Glomerular visceral epithelial cell (primary cell): ENCODE results near the gene ABCB8.
"Not testable (repeated sequence)": the region's sequence is repeated elsewhere in the genome, so short reads cannot be mapped to it uniquely, and the experiment has no call there.

Experiments
- DNase-seq: peaks from one replicate; pipeline ENCODE4 v3.0.0-alpha.2; 2016; ENCODE audit errors: extremely low spot score

ABCB8 gene

DNA sequence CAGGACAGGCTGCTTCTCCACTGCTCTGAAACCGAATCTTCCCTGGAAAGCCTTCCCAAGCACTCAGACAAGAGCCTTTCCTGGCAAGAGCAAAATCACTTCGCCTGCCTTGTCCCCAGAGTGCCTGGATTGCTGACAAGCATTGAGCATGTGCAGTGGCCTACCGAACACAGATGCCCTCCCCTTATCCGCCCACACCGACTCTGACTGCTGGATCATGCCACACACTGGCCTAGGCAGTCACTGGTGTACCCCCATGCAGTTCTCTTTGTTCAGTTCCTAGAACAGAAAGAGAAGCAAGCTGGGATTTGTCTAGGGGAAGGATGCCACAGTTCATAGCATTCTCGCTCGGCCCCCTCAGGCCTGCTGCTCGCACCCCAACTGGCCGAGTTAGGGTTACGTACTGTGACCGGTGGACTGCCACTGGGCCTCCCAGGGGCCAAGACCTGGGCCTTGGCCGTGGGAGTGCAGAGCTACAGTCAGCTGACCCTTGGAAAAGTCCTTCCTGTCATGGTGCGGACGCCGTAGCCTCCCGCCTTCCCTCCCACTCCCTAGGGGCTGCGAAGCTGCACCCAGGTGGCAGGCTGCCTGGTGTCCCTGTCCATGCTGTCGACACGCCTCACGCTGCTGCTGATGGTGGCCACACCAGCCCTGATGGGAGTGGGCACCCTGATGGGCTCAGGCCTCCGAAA is 6.9 kb downstream of the ABCB8 start:
- DNase-seq, result no peak

DNA sequence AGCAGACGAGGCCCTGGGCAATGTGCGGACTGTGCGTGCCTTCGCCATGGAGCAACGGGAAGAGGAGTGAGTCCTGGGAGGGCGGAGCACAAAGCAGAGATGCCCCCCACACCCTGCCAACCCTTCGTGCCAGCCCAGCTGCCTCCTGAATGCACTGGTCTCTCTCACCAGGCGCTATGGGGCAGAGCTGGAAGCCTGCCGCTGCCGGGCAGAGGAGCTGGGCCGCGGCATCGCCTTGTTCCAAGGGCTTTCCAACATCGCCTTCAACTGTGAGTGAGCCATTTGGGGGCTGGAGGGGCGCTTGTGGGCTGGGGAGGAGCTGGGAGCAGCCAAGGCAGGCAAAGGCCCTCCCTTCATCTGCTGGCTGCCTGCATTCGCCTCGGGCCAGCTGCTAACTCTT is 7.7 kb downstream of the ABCB8 start:
- DNase-seq, result no peak

DNA sequence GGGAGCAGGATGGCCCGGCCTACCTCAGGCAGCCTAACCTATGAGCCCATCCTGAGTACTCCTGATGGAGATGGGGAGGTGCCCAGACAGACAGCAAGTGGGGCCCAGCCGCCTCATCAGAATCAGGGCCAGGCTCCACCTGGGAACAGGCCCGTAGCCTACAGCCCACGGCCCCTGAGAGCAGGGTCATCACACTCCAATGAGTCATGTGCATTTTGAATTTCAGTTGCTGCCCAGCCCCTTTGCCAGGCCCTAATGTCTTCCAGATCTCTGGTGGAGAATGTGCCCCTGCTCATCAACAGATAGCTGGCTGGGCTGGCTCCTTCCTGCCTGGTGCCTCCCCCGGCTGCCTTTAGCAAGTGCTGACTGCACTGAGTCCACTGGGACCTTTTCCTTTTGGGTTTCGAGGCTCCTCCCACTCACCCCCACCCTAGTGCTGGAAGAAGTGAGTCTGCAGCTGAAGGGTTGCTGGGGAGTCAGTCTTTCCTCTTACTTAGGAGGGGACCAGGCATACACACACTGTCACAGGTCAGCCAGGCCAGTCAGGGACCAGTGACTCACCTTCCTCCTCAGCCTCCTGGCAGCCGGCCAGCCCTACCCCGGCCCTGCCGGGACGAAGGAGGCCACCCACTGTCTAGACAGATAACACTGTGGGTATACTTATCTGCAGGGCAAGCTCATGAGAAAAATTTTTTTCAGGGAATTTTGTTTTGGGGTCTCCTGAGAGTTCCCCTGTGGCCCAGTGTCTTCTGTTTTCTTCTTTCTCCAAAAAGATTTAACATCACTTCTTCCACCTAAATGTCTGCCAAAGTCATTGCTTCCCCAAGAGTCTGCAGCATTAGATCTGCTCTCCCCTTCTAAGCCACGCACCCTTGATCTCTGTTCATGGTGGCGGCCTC is 10.9 kb downstream of the ABCB8 start:
- DNase-seq, result peak; percentile 95

DNA sequence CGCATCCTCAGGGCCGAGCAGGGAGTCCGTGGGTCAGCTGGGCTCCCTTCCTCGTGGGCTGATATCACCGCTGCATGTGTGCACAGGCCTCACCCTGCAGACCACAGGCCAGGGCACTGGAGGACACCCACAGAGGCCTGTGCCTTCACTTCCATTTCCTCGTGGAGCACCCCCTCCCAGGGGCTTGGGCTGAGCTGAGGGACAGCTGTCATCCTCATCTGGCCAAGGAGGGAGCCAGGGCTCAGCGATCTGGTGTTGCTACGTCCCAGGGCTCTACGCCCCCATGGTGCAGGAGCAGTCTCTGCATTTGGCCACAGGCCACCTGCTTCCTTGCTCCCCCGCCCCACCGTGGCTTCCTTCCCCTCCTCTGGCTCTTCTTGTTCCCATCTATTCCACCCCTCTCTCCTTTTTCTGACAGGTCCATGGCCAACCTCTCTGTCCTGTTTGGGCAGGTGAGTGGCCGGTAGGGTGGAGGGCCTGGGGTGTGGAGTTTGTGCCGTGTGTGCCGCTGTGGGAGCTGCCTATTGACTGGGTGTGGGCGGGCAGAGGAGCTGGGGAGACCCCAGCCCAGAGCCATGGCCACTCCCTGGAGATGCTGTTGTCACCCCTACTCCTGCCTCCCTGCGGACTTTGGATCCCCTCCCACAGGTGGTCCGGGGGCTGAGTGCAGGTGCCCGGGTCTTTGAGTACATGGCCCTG is 11.7 kb downstream of the ABCB8 start:
- no peak for DNase-seq

DNA sequence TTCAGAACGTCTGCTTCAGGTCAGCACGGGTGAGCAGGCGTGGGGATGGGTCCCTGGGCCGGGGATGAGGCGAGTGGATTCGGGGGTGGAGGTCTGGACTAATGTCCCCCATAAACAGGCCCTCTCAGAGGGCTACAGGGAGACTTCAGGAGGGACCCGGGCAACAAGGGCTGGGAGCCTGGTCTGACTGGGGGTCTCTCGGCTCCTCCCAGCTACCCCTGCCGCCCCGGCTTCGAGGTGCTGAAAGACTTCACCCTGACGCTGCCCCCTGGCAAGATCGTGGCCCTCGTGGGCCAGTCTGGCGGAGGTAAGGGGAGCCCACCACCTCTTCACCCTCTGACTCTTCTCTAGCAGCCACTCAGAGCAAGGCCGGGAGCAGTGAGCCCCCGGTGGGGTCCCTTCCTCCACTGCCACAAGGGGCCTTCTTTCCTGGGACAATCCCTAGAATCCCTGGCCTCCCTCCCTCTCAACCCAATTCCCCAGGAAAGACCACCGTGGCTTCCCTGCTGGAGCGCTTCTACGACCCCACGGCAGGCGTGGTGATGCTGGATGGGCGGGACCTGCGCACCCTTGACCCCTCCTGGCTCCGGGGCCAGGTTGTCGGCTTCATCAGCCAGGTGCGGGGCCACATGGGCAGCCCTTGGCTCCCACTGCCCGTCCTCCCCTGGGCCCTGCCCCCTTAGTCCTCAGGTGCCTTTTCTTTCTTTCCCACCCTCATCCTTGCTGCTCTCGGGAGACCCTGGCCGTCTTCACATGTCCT is 12.5 kb downstream of the ABCB8 start:
- no peak for DNase-seq

DNA sequence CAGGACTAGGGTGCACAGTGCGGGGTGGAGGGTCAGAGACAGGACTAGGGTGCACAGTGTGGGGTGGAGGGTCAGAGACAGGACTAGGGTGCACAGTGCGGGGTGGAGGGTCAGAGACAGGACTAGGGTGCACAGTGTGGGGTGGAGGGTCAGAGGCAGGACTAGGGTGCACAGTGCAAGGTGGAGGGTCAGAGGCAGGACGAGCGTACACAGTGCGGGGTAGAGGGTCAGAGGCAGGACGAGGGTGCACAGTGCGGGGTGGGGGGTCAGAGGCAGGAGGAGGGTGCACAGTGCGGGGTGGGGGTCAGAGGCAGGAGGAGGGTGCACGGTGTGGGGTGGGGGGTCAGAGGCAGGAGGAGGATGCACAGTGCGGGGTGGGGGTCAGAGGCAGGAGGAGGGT is 15.2 kb downstream of the ABCB8 start:
- not testable (repeated sequence) for DNase-seq

DNA sequence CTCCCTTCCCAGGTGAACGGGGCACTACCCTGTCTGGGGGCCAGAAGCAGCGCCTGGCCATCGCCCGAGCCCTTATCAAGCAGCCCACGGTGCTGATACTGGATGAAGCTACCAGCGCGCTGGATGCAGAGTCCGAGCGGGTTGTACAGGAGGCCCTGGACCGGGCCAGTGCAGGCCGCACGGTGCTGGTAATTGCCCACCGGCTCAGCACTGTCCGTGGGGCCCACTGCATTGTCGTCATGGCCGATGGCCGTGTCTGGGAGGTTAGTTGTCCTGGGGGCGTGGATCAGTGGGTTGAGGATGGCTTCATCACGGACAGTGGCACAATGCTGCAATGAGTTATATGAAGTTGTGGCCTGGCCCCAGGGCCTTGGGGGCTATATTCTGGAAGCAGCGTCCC is 15.7 kb downstream of the ABCB8 start:
- no peak for DNase-seq

DNA sequence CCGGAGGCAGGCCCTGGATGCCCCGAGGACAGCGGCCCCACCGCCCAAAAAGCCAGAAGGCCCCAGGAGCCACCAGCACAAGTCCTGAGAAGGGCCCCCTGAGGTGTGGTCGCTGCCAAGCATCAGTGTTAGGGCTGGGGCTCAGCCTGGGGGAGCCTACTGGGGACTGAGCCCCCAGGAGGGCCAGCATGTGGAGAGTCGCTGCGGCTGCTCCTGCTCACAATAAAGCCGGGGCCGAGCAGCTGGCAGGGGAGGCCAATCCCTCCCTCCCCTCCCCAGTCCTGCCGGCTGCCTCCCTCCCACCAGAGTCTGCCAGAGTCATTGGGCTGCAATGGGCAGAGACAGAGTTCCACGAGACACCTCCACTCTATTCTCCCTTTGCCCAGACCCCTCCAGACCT is 17.0 kb downstream of the ABCB8 start:
- no peak for DNase-seq

DNA sequence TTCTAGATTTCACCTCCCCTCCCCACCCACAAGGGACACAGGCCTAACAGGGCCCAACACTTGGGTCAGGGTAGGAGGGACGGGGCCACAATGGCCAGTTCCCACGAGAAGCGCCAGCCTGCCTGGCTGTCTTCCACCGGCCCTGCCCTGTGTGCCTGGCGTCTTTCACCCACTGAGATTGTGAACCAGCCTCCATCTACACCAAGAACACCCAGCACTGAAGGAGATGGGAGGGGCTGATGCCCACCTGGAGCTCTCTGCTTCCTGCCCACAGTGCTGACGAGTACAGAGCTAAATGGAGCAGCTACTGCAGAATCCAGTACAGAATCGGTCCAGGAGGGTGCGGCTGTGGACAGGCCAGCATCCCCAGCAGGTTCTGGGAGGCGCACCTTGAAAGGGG is 17.7 kb downstream of the ABCB8 start:
- no peak for DNase-seq

DNA sequence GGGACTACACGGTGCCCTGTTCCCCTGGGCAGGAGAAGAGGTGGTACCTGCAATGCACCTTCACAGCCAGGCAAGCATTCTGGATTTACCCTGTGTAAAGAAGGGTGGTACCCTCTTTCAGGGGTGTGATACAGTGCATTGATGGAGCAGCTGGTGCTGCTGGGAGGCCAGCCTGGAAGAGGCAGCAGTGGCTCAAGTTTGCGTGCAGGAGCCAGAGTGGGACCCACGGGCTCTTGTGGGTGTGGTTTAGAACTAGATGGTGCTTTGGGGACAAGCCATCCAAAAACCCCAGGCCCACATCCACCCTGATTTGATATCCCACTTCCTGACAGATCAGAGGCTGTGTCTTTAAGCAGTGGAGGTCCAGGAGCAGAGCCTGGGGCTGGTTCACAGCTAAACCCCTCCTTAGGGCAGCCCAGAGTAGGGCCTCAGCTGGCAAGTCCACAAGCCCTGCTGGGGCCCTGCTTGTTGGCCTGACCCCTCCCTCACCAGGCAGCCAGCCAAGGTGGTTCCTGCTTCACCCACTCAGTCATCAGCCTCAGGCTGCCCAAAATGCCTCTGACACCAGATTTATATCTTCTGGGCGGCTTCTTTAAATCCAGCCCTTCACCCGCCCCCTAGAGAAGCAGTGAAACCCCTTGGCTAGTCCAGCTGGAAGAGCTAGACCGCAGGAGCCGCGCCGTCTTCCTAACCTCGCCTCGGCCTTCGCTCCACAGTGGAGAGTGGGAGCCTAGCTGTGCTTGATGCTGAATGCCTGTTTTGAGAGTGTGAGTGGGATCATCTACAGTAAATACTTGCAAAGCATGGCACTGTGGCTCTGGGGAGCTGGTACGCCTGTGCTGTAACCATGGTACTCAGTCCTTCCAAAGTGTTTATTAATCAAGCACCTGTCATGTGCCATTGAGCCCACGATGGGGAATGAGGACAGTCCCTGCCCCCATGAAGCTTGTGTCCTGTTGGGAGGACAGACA is 18.6 kb downstream of the ABCB8 start:
- no peak for DNase-seq

DNA sequence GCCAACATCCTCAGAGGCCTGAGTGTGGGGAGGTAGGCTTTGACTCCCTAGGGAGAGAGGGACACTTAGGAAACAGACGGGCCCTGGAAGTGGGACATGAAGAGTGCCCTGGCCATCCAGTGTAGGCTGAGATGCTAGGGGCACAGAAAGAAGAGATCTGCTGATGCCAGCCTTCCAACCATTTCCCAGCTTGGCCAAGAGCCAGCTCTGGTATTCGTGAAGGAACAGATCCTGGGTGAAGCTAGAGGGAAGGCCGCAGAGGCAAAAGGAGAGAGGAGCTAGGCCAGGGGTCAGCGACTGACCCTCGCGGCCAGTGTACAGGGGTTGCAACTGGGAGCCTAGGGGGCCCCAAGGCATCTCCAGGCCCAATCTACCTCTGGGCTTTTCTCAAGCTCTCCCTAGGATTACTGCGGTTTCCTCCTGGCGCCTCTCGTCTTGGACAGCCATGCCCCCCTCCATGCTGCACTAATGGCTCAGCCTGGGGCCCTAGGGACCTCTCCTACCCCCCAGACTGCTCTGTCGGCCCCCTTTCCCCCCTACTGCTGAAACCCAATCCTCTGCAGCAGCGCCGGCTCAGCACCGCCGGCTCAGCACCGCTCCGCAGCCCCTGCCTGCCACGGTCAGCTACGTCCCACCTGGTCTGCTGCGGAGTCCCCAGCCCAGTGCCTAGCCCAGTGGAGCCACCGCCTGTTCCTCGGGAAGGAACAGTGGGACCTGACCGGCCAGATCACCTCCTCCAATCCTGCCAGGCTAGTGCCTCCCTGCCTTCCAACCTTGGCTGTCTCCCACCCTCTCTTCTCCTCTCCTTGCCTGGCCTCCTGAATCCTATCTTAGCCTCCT is 19.9 kb downstream of the ABCB8 start, which contains the start of gene ASIC3:
Gene ASIC3, plus strand, starts transcription at position 556 of the 840 bp plus-strand sequence. CDS start 355 bp downstream, outside the sequence.
- no peak for DNase-seq

DNA sequence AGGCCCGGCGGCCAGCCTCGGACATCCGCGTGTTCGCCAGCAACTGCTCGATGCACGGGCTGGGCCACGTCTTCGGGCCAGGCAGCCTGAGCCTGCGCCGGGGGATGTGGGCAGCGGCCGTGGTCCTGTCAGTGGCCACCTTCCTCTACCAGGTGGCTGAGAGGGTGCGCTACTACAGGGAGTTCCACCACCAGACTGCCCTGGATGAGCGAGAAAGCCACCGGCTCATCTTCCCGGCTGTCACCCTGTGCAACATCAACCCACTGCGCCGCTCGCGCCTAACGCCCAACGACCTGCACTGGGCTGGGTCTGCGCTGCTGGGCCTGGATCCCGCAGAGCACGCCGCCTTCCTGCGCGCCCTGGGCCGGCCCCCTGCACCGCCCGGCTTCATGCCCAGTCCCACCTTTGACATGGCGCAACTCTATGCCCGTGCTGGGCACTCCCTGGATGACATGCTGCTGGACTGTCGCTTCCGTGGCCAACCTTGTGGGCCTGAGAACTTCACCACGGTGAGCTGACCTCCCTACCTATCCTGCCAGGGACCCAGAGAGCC is 20.7 kb downstream of the ABCB8 start:
- DNase-seq, result no peak

DNA sequence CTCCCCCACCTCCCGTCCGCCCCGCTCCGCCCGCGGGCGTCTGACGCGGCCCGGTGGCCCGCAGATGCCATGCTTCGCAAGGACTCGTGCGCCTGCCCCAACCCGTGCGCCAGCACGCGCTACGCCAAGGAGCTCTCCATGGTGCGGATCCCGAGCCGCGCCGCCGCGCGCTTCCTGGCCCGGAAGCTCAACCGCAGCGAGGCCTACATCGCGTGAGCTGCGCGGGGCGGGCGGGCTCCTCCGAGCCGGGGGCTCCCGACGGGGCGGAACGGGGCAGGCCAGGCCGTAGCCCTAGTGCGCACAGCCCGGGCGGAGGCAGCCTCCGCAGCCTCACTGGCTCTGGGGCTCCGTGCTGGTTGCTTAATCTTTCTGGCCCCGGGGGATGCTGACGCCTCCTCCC is 22.9 kb downstream of the ABCB8 start:
- peak; percentile 49 for DNase-seq

DNA sequence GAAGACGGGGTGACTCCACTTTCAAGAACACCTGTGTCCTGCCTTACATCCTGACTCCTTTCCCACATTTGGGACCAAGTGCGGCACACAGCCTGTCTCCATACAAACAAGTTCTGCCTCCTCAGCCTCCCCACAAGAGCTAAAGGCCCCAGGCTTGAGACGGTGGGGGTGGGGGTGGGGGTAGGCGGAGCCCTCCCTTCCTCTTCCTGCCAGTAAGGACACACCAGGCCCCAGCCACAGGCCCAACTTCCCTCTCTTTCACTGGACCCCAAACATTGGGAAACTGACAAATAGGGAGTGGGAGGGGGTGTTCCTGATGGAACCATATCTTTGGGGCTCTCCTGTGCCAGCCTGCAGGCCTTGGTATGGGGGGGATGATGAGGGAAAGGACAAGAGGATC is 24.8 kb downstream of the ABCB8 start:
- no peak for DNase-seq

DNA sequence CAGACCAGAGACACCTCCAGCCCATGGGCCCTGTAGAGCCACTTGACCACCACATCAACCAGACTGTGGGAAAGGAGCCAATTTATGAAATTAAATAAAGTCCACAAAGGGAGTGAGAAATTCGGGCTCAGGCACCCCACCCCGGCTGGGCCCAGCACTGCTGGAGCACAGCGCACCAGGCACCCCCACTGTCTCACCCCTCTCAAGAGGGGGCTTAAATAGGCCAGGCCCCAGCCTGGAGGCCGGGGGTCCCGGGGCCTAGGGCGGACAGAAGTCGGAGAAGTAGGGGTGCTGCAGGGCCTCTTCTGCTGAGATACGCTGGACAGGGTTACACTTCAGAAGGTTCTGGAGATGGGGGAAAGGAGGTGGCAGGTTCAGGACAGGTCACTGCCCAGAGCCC is 25.5 kb downstream of the ABCB8 start:
- no peak for DNase-seq

DNA sequence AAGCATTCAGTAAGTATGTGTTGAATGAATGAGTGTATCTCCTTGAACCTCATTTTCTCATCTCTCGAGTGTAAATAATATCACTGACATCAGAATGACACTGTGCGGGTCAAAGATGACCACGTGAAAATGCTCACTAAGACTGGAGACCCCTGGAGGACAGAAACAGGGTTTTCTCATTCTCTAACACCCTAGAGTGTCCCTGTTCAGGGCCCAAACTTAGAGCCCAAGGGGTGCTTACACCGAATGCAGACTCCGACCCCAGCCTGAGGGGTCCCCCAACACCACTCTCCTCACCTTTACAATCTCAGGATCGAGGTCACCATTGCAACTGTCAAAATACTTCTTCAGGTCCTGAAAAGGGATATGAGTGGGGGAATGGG is 28.0 kb downstream of the ABCB8 start:
- no peak for DNase-seq

DNA sequence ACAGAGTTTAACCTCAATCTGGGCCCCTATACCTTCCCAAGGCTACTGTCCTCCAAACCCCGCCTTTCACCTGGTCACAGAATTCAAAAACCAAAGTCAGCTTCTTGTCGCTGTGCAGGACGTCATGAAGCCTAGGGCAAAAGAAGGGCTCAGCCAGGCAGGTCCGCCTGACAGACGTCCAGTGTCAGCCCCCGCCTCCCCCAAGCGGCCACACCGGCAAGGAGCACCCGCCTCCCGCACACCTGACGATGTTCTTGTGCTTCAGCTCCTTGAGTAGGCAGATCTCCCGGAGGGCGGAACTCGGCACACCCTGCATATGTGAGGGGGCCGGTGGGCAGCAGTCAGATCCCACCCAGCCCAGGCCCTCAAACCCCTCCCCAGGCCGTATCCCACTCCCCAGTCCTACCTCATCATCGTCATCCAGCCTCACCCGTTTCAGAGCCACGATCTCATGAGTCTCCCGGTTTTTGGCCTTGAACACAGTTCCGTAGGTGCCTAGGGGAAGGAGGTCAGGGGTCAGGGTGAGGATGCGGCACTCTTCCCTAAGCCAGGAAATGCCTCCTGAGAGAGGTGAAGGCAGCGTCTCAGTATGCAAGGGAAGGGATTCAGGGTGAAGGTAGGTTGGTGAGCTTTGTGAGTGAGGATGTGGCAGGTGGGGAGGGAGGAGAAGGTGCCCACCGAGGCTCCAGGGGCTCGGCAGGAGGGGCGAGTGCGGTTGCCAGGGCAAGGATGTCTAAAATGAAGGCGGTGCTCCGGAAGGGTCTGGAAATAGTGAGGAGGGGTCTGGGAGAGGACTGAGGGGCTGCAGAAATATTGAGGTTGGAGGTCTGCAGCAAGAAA is 28.6 kb downstream of the ABCB8 start:
- DNase-seq, result no peak

DNA sequence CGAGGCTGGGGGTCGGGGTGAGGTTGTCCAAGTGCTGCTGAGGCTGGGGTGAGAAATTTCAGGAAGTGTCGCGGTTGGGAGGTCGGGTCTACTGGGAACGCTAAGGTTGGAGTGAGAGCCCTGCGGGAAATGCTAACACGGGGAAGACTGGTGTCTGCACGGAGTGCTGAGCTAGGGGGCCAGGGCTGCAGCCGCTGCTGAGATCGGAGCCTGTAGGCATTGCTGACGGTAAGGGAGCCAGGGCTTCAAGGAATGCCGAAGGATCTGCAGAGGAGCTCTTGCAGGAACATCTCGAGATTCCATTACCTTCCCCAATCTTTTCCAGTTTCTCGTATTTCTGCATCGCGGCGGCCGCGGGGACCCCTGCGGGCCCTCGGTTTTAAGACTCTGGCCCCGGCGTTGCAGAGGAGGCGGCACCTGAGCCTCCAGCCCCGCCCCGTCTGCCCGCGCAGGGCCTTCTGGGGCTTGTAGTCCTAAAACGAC is 29.3 kb downstream of the ABCB8 start, which contains the start of gene CDK5:
Gene CDK5, minus strand, starts transcription at position 392 of the 483 bp plus-strand sequence. Its CDS starts 49 bp downstream, at position 343.
- DNase-seq, result no peak
